Measurements from ENCODE around the gene COL27A1. TPM values are rescaled to one million over a fixed set of nuclear protein-coding genes. Genes with fewer than 3 reads are reported as not detected.

COL27A1 gene
- total RNA-seq, 4 donors from 2014 or later, result 1.0 to 5.7 (median 3.3) TPM

DNA sequence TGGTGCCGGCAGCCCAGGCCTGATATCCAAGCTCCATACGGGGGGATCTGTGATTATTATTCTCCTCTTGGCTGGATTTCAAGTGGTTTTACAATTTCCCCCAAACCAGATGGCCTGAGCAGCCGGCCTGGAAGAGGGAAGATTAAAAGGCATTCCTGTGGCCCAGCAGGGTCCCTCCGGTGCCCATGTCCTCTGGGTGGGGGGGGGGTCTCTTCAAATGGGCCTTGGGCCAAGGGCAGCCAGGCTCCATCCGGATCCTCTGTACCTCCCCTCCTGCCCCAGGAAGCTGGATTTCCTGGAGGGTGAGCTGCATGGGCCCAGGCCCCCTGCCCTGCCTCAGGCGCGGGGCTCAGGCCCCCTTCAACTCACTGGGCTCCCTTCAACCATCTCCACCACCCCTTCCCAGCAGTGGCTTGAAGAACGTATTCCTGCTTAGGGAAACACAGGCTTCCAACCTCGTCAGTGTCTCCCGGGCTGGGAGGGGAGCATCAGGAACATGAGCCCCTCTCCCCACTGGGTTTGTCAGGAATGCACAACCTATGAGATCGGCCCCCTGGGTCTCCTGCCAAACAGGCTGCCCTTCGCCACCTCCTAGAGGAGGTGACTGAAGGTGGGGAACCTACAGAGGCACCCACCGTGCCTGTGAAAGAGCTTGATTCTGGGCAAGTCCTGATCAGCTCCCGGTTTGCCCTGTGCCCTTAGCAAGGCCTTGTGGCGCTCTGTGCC is 104.6 kb downstream of the COL27A1 start:
- no peak for TF ChIP-seq EP300 (IDR thresholded peaks at IDR 0.05)
- TF ChIP-seq, protein P1, sequence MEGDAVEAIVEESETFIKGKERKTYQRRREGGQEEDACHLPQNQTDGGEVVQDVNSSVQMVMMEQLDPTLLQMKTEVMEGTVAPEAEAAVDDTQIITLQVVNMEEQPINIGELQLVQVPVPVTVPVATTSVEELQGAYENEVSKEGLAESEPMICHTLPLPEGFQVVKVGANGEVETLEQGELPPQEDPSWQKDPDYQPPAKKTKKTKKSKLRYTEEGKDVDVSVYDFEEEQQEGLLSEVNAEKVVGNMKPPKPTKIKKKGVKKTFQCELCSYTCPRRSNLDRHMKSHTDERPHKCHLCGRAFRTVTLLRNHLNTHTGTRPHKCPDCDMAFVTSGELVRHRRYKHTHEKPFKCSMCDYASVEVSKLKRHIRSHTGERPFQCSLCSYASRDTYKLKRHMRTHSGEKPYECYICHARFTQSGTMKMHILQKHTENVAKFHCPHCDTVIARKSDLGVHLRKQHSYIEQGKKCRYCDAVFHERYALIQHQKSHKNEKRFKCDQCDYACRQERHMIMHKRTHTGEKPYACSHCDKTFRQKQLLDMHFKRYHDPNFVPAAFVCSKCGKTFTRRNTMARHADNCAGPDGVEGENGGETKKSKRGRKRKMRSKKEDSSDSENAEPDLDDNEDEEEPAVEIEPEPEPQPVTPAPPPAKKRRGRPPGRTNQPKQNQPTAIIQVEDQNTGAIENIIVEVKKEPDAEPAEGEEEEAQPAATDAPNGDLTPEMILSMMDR (IDR thresholded peaks at IDR 0.05), result no peak
- no peak for TF ChIP-seq POLR2A (IDR thresholded peaks at IDR 0.05)
- no peak for TF ChIP-seq POLR2AphosphoS5 (IDR thresholded peaks at IDR 0.05)

DNA sequence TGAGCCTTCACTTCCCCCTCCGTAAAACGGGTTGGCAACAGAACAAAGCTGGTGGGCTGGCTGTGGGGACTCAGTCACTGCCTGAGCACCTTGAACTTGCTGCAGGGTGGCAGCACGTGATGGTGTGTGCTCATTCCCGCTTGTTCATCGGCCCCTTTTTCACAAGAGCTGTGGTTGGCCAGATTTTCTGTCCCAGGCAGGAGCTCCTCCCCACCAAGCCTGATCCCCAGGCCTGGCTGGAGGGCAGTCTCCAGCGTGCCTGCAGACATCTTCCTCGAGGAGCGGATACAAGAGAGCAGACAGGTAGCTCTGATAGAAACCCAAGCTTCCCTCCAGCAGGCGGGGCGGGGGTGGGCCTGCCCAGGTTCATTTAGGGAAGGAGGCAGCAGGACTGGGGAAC is 105.7 kb downstream of the COL27A1 start:
- Histone ChIP-seq H3K36me3 (no peaks in the 10 kb centered on the region), H3K27ac (no peak overlapping the region), H3K4me3 (no peak overlapping the region), H3K4me1 (no peaks in the 10 kb centered on the region), H3K9me3 (no peaks in the 10 kb centered on the region), H3K27me3 (peaks cover 5% of the 10 kb centered on the region)
- no peak for TF ChIP-seq EP300 (IDR thresholded peaks at IDR 0.05)
- TF ChIP-seq, protein P1 (IDR thresholded peaks at IDR 0.05), result no peak
- no peak for TF ChIP-seq POLR2AphosphoS5 (IDR thresholded peaks at IDR 0.05)
- no peak for ATAC-seq
- WGBS, 2 donors (ENCODE audit: low coverage in 1 of 2), result 100% methylated on average over 1 of the region's 10 CpGs; no CpG with 5 or more reads in 1 of the 2 donors

More for the DNA sequence above, 104.6 kb downstream of the COL27A1 start:
- no peak for ATAC-seq
- Histone ChIP-seq H3K9me3 (no peaks in the 10 kb centered on the region), H3K27me3 (peaks cover 5% of the 10 kb centered on the region), H3K27ac (no peak overlapping the region), H3K36me3 (no peaks in the 10 kb centered on the region), H3K4me3 (no peak overlapping the region), H3K4me1 (no peaks in the 10 kb centered on the region)
- WGBS, 2 donors (ENCODE audit: low coverage in 1 of 2), result 50 to 80% methylated on average over 4 to 5 of the region's 15 CpGs

DNA sequence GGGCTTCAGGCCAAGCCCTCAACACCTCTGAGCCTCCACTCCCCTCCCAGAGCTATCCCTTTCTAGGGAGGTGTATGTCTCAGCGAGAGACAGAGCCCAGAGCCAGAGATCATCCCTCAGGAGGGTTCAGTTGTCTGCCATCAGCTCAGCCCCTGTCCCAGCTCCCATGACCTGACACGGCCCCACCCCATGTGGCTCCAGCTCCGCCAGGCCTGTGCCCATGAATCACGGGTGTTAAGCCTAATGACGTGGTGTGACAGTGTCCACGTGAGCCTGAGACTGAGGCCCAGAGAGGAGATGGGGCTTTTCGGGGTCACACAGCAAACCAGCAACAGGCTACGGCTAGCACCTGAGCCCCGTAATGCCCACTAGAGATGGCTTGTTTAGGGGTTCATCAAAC is 106.7 kb downstream of the COL27A1 start:
- Histone ChIP-seq H3K27me3 (peaks cover 5% of the 10 kb centered on the region), H3K36me3 (no peaks in the 10 kb centered on the region), H3K4me3 (no peak overlapping the region), H3K4me1 (no peaks in the 10 kb centered on the region), H3K9me3 (no peaks in the 10 kb centered on the region), H3K27ac (no peak overlapping the region)
- WGBS, 2 donors (ENCODE audit: low coverage in 1 of 2), result 89% methylated on average over 4 of the region's 9 CpGs; no CpG with 5 or more reads in 1 of the 2 donors
- ATAC-seq, result no peak
- TF ChIP-seq, protein P1 (IDR thresholded peaks at IDR 0.05), result no peak
- TF ChIP-seq POLR2AphosphoS5 (IDR thresholded peaks at IDR 0.05), result no peak

DNA sequence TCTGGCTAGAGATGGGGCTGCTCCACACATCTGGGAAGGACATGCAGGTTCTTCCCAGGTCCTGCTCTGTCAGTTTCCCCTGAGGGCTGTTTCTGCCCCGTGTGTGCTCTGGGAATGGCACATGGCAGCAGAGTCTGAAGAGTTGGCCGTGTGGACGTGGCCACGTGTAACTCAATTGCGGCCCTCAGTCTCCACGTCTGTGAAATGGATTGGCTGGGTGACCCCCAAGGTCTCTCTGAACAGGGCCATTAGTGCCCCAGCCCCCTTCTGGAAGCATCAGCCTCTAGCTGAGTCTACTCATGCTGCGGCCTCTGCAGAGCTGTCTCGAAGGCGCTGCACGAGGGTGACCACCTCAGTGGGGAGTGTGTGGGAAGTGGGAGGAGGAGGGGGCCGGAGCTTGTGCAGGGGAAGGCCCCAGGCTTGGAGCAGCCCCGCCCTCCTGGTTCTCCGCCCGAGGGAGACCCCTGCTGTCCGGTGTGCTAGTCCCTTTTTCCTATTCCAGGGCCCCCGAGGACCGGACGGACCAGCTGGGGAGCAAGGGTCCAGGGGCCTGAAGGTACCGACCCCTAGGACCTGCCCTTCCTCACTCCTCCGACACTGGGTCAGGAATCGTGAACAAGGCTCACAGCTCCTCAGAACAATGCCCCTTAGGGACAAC is 108.6 kb downstream of the COL27A1 start:
- no peaks in the 10 kb centered on the region for H3K4me1 ChIP-seq
- no peak for TF ChIP-seq POLR2AphosphoS5 (IDR thresholded peaks at IDR 0.05)
- TF ChIP-seq, protein P1 (IDR thresholded peaks at IDR 0.05), result peak in 2 of 4 experiments; percentile 32 to 50
- no peak for TF ChIP-seq EP300 (IDR thresholded peaks at IDR 0.05)
- H3K4me3 ChIP-seq, result no peak overlapping the region
- H3K27me3 ChIP-seq, result peaks cover 5% of the 10 kb centered on the region
- no peaks in the 10 kb centered on the region for H3K36me3 ChIP-seq
- H3K27ac ChIP-seq, result no peak overlapping the region
- H3K9me3 ChIP-seq, result no peaks in the 10 kb centered on the region
- no peak for ATAC-seq
- WGBS, 2 donors (ENCODE audit: low coverage in 1 of 2), result 60% methylated on average over 1 of the region's 21 CpGs; no CpG with 5 or more reads in 1 of the 2 donors
